T-cell (primary cell): ENCODE results near the gene CALCOCO2. TPM values are rescaled to one million over a fixed set of nuclear protein-coding genes. Genes with fewer than 3 reads are reported as not detected.
"Not testable (repeated sequence)": the region's sequence is repeated elsewhere in the genome, so short reads cannot be mapped to it uniquely, and the experiment has no call there.

ENCODE experiments used
- ATAC-seq, 4 experiments: fragments of 200-7000 bp in 3 of 4; fragments of 150-1000 bp in 1 of 4; cut with Tn5 transposase; replicated peaks in 1 of 4; 1 replicate in 3 of 4; 2 replicates in 1 of 4; pipeline ENCODE4 v1.10.0; 2021; ENCODE audit warnings: moderate library complexity in 3 of 4, mild to moderate bottlenecking in 2 of 4, moderate number of reproducible peaks in 1 of 4
- CTCF ChIA-PET, 2 donors: fragments of 300-600 bp; sonication (Branson Sonifier 250); formaldehyde crosslinking; loops; one replicate each; lab custom pipeline; 2022; ENCODE audit warnings: antibody characterized with exemption in 2 of 2; lab: Charles Lee
- POLR2A ChIA-PET, 2 donors: fragments of 300-600 bp; sonication (Branson Sonifier 250); formaldehyde crosslinking; loops; one replicate each; lab custom pipeline; 2022; ENCODE audit warnings: antibody characterized with exemption in 2 of 2; lab: Charles Lee
- DNase-seq, 35 experiments: peaks; one replicate each; pipeline versions ENCODE4 v3.0.0 to v3.0.0-alpha.2; 2013 to 2023
- H3K27ac ChIP-seq: one replicate; pipeline ENCODE4 v1.5.1; 2013; ENCODE audit warnings: low read length
- H3K27me3 ChIP-seq, 2 experiments: replicated peaks in 1 of 2; 1 replicate in 1 of 2; 2 replicates in 1 of 2; pipeline versions ENCODE4 v1.6.1 to v1.7.0; 2013; ENCODE audit warnings: low read length in 1 of 2, mixed read lengths in 1 of 2; ENCODE audit not compliant: control insufficient read depth in 2 of 2, insufficient read depth in 2 of 2; ENCODE audit errors: extremely low read depth in 1 of 2
- H3K36me3 ChIP-seq, 2 donors: 1 replicate in 1 of 2; 2 replicates in 1 of 2; pipeline versions ENCODE4 v1.6.1 to v1.7.0; 2013; ENCODE audit warnings: low read length in 1 of 2; ENCODE audit not compliant: control insufficient read depth in 2 of 2, insufficient read depth in 1 of 2; ENCODE audit errors: extremely low read depth in 1 of 2
- H3K4me1 ChIP-seq, 2 experiments: 1 replicate in 1 of 2; 2 replicates in 1 of 2; pipeline versions ENCODE4 v1.6.1 to v1.7.0; 2013; ENCODE audit warnings: low read length in 2 of 2, mixed read lengths in 1 of 2; ENCODE audit not compliant: insufficient read depth in 2 of 2, control insufficient read depth in 1 of 2; ENCODE audit errors: extremely low read depth in 1 of 2
- H3K4me3 ChIP-seq, 2 donors: 1 replicate in 1 of 2; 2 replicates in 1 of 2; pipeline versions ENCODE4 v1.5.1 to v1.7.0; 2013; ENCODE audit warnings: mild to moderate bottlenecking in 2 of 2, low read length in 1 of 2, moderate library complexity in 1 of 2; ENCODE audit not compliant: control insufficient read depth in 1 of 2; ENCODE audit errors: extremely low read depth in 1 of 2
- H3K9me3 ChIP-seq: 2 replicates; pipeline ENCODE4 v1.7.0; 2013
- H3K27ac Mint-ChIP-seq, 2 donors: one replicate each; pipeline ENCODE4 v1.8.0; 2020 to 2021; ENCODE audit warnings: mild to moderate bottlenecking in 2 of 2, mixed read lengths in 2 of 2
- H3K27me3 Mint-ChIP-seq, 2 donors: one replicate each; pipeline ENCODE4 v1.8.0; 2021 to 2022; ENCODE audit warnings: mixed read lengths in 2 of 2
- H3K36me3 Mint-ChIP-seq: one replicate; pipeline ENCODE4 v1.8.0; 2021; ENCODE audit warnings: mixed read lengths
- H3K4me1 Mint-ChIP-seq, 3 donors: one replicate each; pipeline ENCODE4 v1.8.0; 2020 to 2022; ENCODE audit warnings: mixed read lengths in 3 of 3, mild to moderate bottlenecking in 1 of 3
- H3K4me3 Mint-ChIP-seq, 3 donors: one replicate each; pipeline ENCODE4 v1.8.0; 2020 to 2022; ENCODE audit warnings: mild to moderate bottlenecking in 3 of 3, mixed read lengths in 3 of 3, moderate library complexity in 3 of 3
- H3K9me3 Mint-ChIP-seq, 3 donors: one replicate each; pipeline ENCODE4 v1.8.0; 2020 to 2022; ENCODE audit warnings: mixed read lengths in 3 of 3
- WGBS: methylation state at CpG from one replicate; pipeline ENCODE4 v1.1.5; 2013; ENCODE audit warnings: missing lambda C conversion rate; ENCODE audit not compliant: insufficient coverage; 5-methylcytosine and 5-hydroxymethylcytosine counted together
- total RNA-seq, 35 experiments: library from RNA in 6 of 35; stranded (reverse) in 6 of 35; fragments of 120-200 nt in 1 of 35; gene quantifications; one replicate each; pipeline versions ENCODE4 v1.2.1 to v1.2.4 and lab custom pipeline; 2013 to 2026

The CALCOCO2 gene
- total RNA-seq, 5 donors from 2014 or later (not counting 1 experiment from before 2014, with no cell fraction given) = 103 to 161 (median 129) TPM

- no peak for ATAC-seq
- ChIA-PET POLR2A (no interaction called here), CTCF (interaction anchor here (0.7 to 1.2 kb wide), 2 partner anchors 11 to 61 kb away, joined by 3 to 7 read pairs; no protein-coding TSS in a partner anchor)
- peaks cover 2 to 61% of the 10 kb centered on the region in 2 experiments for H3K27me3 ChIP-seq
- H3K4me3 ChIP-seq = no peak overlapping the region
- H3K9me3 ChIP-seq = no peaks in the 10 kb centered on the region
- no peaks in the 10 kb centered on the region for H3K36me3 ChIP-seq
- Mint-ChIP-seq H3K9me3 (no peaks in the 10 kb centered on the region), H3K27ac (no peak overlapping the region), H3K4me1 (peaks cover 11 to 22% (median 18%) of the 10 kb centered on the region in 3 donors), H3K27me3 (peaks cover 7 to 37% of the 10 kb centered on the region in 2 donors), H3K4me3 (peak overlapping the region in 2 of 3 donors; percentile 17 to 71), H3K36me3 (no peaks in the 10 kb centered on the region)
- no peak overlapping the region for H3K27ac ChIP-seq
- H3K4me1 ChIP-seq = peaks cover 2 to 22% of the 10 kb centered on the region in 2 experiments
- 89% methylated on average over 7 of the region's 9 CpGs for whole genome bisulfite sequencing
- DNase-seq = no peak
Measured at GRCh38 chr17:48818361-48818841, 12.4 kb upstream of the CALCOCO2 start.

- no peak for DNase-seq
- Histone ChIP-seq H3K36me3 (no peaks in the 10 kb centered on the region), H3K27ac (no peak overlapping the region), H3K27me3 (peaks cover 2 to 61% of the 10 kb centered on the region in 2 experiments), H3K9me3 (no peaks in the 10 kb centered on the region), H3K4me1 (peaks cover 2 to 20% of the 10 kb centered on the region in 2 experiments), H3K4me3 (no peak overlapping the region)
- Mint-ChIP-seq H3K27ac (no peak overlapping the region), H3K27me3 (peaks cover 7 to 31% of the 10 kb centered on the region in 2 donors), H3K36me3 (no peaks in the 10 kb centered on the region), H3K4me1 (peaks cover 11 to 22% (median 18%) of the 10 kb centered on the region in 3 donors), H3K9me3 (no peaks in the 10 kb centered on the region), H3K4me3 (no peak overlapping the region)
- WGBS = 85% methylated on average over 10 of the region's 11 CpGs
- ChIA-PET CTCF (no interaction called here), POLR2A (no interaction called here)
- ATAC-seq = no peak
Measured at GRCh38 chr17:48819466-48819865, 11.4 kb upstream of the CALCOCO2 start.

GRCh38 chr17:48820936-48821335 lies 9.9 kb upstream of the CALCOCO2 start:
- ATAC-seq, H3K36me3 ChIP-seq, CTCF ChIA-PET, H3K27ac ChIP-seq, H3K9me3 Mint-ChIP-seq, H3K9me3 ChIP-seq, H3K27ac Mint-ChIP-seq, DNase-seq, H3K4me3 Mint-ChIP-seq, H3K36me3 Mint-ChIP-seq, H3K4me3 ChIP-seq: not testable (repeated sequence)
- peaks cover 2 to 18% of the 10 kb centered on the region in 2 experiments for H3K4me1 ChIP-seq
- Mint-ChIP-seq H3K4me1 (peaks cover 11 to 18% (median 16%) of the 10 kb centered on the region in 3 donors), H3K27me3 (peaks cover 7 to 27% of the 10 kb centered on the region in 2 donors)
- peaks cover 2 to 62% of the 10 kb centered on the region in 2 experiments for H3K27me3 ChIP-seq
- POLR2A ChIA-PET = interaction anchor here in 1 of 2 donors (0.6 kb wide), 1 partner anchor 22 kb away, joined by 3 read pairs; no protein-coding TSS in a partner anchor
- WGBS = 90% methylated on average over 5 of the region's 6 CpGs

GRCh38 chr17:48825446-48826381 lies 5.1 kb upstream of the CALCOCO2 start:
- H3K36me3 Mint-ChIP-seq = no peaks in the 10 kb centered on the region
- no peak overlapping the region for H3K4me3 Mint-ChIP-seq
- Histone ChIP-seq H3K4me1 (peaks cover 0 to 5% of the 10 kb centered on the region in 2 experiments), H3K4me3 (no peak overlapping the region), H3K9me3 (no peaks in the 10 kb centered on the region), H3K27me3 (peaks cover 0 to 21% of the 10 kb centered on the region in 2 experiments), H3K27ac (no peak overlapping the region), H3K36me3 (no peaks in the 10 kb centered on the region)
- DNase-seq (no peak), ATAC-seq (no peak)
- ChIA-PET CTCF (interaction anchor here (0.6 to 0.7 kb wide), 3 partner anchors 166 to 1171 kb away, joined by 3 to 4 read pairs (median 3); no protein-coding TSS in a partner anchor), POLR2A (interaction anchor here in 1 of 2 donors (0.7 kb wide), 1 partner anchor 22 kb away, joined by 16 read pairs; no protein-coding TSS in a partner anchor)
- H3K4me1 Mint-ChIP-seq = peaks cover 4 to 6% (median 6%) of the 10 kb centered on the region in 3 donors
- H3K27ac Mint-ChIP-seq = no peak overlapping the region
- H3K27me3 Mint-ChIP-seq = peaks cover 4 to 5% of the 10 kb centered on the region in 2 donors
- WGBS = 100% methylated on average over 1 of the region's 11 CpGs
- no peaks in the 10 kb centered on the region for H3K9me3 Mint-ChIP-seq

- WGBS = 0% methylated on average over 1 of the region's 8 CpGs
- H3K4me1 Mint-ChIP-seq = peaks cover 54 to 62% (median 59%) of the 10 kb centered on the region in 3 donors
- H3K4me3 Mint-ChIP-seq = peak overlapping the region; percentile 92 to 99 (median 97)
- POLR2A ChIA-PET = interaction anchor here in 1 of 2 donors (0.6 to 0.8 kb wide), 2 partner anchors 84 to 362 kb away, joined by 3 read pairs; no protein-coding TSS in a partner anchor
- no peaks in the 10 kb centered on the region for H3K9me3 ChIP-seq
- CTCF ChIA-PET = interaction anchor here (0.6 to 1.6 kb wide), 4 partner anchors 14 to 53 kb away, joined by 3 to 7 read pairs (median 6); partner anchors contain the start of gene TTLL6 (in 1 of the 2)
- H3K36me3 ChIP-seq = no peaks in the 10 kb centered on the region
- no peaks in the 10 kb centered on the region for H3K9me3 Mint-ChIP-seq
- H3K27ac ChIP-seq = peak overlapping the region; percentile 90
- no peaks in the 10 kb centered on the region for H3K27me3 ChIP-seq
- H3K4me3 ChIP-seq = peak overlapping the region; percentile 84 to 95
- H3K36me3 Mint-ChIP-seq = peaks cover 4% of the 10 kb centered on the region
- no peak for ATAC-seq
- no peaks in the 10 kb centered on the region for H3K27me3 Mint-ChIP-seq
- peak overlapping the region; percentile 84 to 99 for H3K27ac Mint-ChIP-seq
- H3K4me1 ChIP-seq = peaks cover 32 to 41% of the 10 kb centered on the region in 2 experiments
- DNase-seq = no peak
Measured at GRCh38 chr17:48831549-48831883, 681 bp downstream of the CALCOCO2 start.

DNA sequence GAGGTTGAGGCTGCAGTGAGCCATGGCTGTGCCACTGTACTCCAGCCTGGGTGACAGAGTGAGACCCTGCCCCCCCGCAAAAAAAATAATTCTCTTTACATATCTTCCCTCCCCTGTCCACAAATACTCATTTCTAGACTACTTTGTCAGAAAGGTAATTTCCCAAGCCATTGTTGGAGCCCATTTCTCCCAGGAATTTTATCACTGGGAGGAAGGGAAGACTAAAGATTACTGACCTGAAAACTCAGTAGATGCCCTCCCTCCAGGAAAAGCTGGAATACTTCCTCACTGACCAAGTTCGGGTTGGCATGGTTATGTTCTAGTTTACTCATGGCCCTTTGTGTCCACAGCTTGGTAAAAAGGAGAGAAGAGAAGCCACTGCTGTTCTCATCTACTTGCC lies 4.1 kb downstream of the CALCOCO2 start:
- peaks cover 47 to 75% of the 10 kb centered on the region in 2 experiments for H3K4me1 ChIP-seq
- CTCF ChIA-PET = interaction anchor here in 1 of 2 donors (0.8 to 1.4 kb wide), 3 partner anchors 19 to 106 kb away, joined by 3 to 4 read pairs (median 4); partner anchors contain the start of genes HOXB13 and TTLL6
- peaks cover 81 to 91% (median 88%) of the 10 kb centered on the region in 3 donors for H3K4me1 Mint-ChIP-seq
- H3K36me3 ChIP-seq = no peaks in the 10 kb centered on the region
- H3K27ac ChIP-seq = no peak overlapping the region
- no peaks in the 10 kb centered on the region for H3K9me3 ChIP-seq
- no peaks in the 10 kb centered on the region for H3K27me3 Mint-ChIP-seq
- peaks cover 4% of the 10 kb centered on the region for H3K36me3 Mint-ChIP-seq
- no peak overlapping the region for H3K27ac Mint-ChIP-seq
- no CpG with 5 or more reads among the region's 2 CpGs for WGBS
- H3K4me3 ChIP-seq = no peak overlapping the region
- POLR2A ChIA-PET = interaction anchor here in 1 of 2 donors (0.6 kb wide), 1 partner anchor 27 kb away, joined by 3 read pairs; no protein-coding TSS in a partner anchor
- no peak for DNase-seq
- no peak overlapping the region for H3K4me3 Mint-ChIP-seq
- H3K9me3 Mint-ChIP-seq = no peaks in the 10 kb centered on the region
- H3K27me3 ChIP-seq = peaks cover 0 to 1% of the 10 kb centered on the region in 2 experiments
- ATAC-seq = no peak
